Thyroid gland (tissue), 4 donors: ENCODE results near the gene CALCB.

ENCODE experiments used
- POLR2A ChIP-seq, 2 donors: fragments of 450-650 bp; IDR thresholded peaks; one replicate each; pipeline ENCODE4 v1.6.1; 2017; ENCODE audit warnings: antibody characterized with exemption in 2 of 2, mild to moderate bottlenecking in 2 of 2, moderate library complexity in 1 of 2
- TF ChIP-seq, protein P1 (sequence below), 6 experiments: fragments of 200-600 bp in 3 of 6; fragments of 450-650 bp in 3 of 6; sonication (generic) in 3 of 6; IDR thresholded peaks; one replicate each; pipeline ENCODE4 v1.5.1; 2016 to 2019; ENCODE audit warnings: antibody characterized with exemption in 6 of 6, mild to moderate bottlenecking in 2 of 6, inconsistent platforms in 1 of 6, moderate library complexity in 1 of 6

- TF ChIP-seq, protein P1, sequence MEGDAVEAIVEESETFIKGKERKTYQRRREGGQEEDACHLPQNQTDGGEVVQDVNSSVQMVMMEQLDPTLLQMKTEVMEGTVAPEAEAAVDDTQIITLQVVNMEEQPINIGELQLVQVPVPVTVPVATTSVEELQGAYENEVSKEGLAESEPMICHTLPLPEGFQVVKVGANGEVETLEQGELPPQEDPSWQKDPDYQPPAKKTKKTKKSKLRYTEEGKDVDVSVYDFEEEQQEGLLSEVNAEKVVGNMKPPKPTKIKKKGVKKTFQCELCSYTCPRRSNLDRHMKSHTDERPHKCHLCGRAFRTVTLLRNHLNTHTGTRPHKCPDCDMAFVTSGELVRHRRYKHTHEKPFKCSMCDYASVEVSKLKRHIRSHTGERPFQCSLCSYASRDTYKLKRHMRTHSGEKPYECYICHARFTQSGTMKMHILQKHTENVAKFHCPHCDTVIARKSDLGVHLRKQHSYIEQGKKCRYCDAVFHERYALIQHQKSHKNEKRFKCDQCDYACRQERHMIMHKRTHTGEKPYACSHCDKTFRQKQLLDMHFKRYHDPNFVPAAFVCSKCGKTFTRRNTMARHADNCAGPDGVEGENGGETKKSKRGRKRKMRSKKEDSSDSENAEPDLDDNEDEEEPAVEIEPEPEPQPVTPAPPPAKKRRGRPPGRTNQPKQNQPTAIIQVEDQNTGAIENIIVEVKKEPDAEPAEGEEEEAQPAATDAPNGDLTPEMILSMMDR (IDR thresholded peaks at IDR 0.05): no peak
- TF ChIP-seq POLR2A (IDR thresholded peaks at IDR 0.05): no peak
These were observed 24.0 kb downstream of the CALCB start for GRCh38 chr11:15097411-15097810.
